GM13977 (cell line): Measurements from ENCODE around the gene ADAM23.

Source experiments
- DNase-seq: peaks from one replicate; pipeline ENCODE4 v3.0.0; 2012; ENCODE audit warnings: low spot score
- CTCF ChIP-seq: IDR thresholded peaks from 2 replicates; pipeline ENCODE4 v1.5.1; 2012; ENCODE audit warnings: mild to moderate bottlenecking, control low read depth; ENCODE audit not compliant: insufficient read depth; ENCODE audit errors: extremely low read depth, missing control alignments
- in situ Hi-C: fragments of 300-500 bp; cut with MboI; formaldehyde crosslinking; loops from one replicate; pipeline ENCODE4 v1.12.0; 2022; ENCODE audit warnings: low sequenced_read_pairs, low pct_unique_long_range_greater_than_20kb, mixed read lengths, inconsistent platforms; ENCODE audit not compliant: unreplicated experiment

ADAM23 gene

DNA sequence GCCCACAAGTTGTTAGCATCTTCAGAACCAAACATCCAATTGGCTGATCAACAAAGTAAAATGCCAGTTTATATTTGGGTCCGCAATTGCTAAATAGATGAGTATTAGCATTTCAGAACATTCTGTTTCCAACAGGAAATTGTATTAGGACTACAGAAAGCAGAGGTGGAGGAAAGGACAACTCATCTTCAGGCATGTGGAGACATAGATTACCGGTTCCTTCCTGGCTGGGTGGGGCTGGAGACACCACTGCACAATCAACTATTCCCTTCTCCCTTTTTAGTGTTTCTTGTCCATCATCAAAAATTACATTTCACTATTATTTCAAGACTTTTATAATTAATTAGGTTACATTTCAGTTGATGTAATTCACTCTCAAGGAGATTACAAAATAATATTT, 83.8 kb downstream of the ADAM23 start:
- no peak for TF ChIP-seq CTCF
- DNase-seq, result no peak
- in situ Hi-C loops, result no loop called here

DNA sequence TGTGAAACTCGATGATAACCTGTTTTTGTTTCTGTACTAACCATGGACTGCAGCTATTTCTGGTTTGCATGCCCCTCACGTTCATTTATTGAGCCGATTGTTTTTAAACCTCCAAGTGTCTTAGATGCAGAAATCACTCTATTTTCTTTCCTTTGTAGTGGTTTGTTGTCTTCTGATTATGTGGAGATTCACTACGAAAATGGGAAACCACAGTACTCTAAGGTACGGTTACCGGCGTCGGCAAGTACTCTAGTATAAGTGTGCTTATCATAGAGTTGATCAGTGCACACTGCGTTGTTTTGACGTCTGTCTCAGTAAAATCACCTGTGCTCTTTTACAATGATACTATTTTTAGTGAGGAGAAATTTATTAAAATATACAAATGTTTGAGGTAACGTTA, 87.4 kb downstream of the ADAM23 start:
- no peak for DNase-seq
- in situ Hi-C loops, result no loop called here
- TF ChIP-seq CTCF, result no peak

DNA sequence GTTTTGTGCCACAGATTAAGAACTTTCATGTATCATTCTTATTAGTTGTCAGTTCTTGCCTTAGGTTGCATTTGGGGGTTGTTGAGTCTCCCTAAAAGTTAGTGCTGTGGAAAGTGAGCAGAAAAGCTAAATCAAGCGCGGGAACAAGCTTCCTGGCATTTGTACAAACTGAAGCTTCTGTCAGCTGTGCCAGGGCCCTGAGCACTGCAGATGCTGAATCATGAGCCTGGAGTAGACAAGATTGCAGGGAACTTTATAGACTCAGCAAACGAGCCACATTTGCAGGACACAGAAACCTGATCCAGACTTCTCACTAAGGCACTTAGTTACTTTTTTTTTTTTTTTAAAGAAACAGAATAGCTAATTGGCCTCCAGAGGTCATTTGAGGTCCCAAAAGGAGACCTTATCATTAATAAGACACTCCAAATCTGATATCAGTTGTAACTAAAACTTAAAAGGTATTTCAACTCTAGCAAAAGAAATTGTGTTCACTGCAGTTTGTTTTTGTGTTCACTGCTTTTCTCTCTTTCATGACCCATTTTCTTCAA, 88.7 kb downstream of the ADAM23 start:
- in situ Hi-C loops, result no loop called here
- TF ChIP-seq CTCF, result no peak
- no peak for DNase-seq

DNA sequence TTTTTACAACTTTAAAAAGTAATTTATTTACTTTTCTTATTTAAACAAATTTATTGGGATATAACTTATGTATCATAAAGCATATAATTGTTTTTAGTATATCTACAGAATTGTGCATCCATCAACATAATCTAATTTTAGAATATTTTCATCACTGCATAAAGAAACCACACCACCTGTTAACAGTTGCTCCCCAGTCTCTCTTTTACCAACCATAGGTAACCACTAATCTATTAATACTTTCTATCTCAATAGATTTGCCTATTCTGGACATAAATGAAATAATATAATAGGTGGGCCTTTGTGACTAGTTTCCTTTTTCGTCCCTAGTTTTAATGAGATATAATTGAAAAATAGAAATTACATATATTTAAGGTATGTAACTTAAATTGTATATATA, 90.6 kb downstream of the ADAM23 start:
- TF ChIP-seq CTCF, result no peak
- in situ Hi-C loops, result no loop called here
- no peak for DNase-seq

DNA sequence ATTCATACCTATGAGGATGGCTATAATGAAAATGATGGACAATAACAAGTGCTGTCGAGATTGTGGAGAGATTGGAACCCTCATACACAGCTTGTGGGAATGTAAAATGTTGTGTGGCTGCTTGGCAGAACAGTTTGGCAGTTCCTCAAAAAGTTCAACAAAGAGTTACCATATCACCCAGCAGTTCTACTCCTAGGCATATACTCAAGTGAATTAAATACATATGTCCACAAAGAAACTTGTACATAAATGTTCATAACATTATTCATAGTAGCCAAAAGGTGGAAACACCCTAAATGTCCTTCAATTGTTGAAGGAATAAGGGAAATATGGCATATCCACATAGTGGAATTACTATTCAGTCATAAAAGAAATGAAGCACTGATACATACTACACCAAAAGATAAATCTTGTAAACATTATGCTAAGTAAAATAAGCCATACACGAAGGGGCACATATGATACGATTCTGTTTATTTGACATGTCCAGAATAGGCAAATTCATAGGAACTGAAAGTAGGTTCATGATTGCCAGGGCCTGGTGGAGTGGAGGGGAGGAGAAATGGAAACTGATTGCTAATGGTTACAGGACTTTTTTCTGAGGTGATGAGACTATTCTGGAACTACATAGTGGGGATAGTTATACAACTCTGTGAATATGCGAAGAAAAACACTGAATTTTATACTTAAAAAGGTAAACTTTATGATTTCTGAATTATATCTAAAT, 92.1 kb downstream of the ADAM23 start:
- in situ Hi-C loops, result no loop called here
- TF ChIP-seq CTCF, result no peak
- DNase-seq, result no peak

DNA sequence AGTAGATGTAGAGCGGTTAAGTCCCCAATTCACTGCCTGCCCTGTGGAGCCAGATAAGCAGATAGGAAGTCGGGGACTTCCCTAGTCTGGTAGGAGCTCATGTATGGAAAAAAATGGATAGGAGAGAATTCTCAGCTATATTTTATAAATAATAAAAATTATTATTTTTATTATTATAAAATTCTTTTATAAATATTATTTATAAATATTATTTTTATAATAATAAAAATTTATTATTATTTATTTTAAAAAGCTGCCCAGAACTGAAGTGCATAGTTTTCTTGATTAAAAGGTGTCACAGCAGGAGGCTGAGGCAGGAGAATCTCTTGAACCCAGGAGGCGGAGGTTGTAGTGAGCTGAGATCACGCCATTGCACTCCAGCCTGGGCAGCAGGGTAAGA, 97.4 kb downstream of the ADAM23 start:
- no peak for TF ChIP-seq CTCF
- in situ Hi-C loops, result no loop called here

More for the DNA sequence above, 97.4 kb downstream of the ADAM23 start:
- DNase-seq, result no peak
